Hepatocyte (in vitro differentiated cells): ENCODE data around the gene GNAO1.

ENCODE experiments used
- CTCF ChIP-seq: fragments of 200-600 bp; sonication (generic); IDR thresholded peaks from 2 replicates; pipeline ENCODE4 v1.5.1; 2016; ENCODE audit warnings: antibody characterized with exemption, mild to moderate bottlenecking; ENCODE audit not compliant: poor library complexity
- EZH2phosphoT487 ChIP-seq: fragments of 200-600 bp; sonication (generic); IDR thresholded peaks from one replicate; pipeline ENCODE4 v1.6.1; 2018; ENCODE audit warnings: antibody characterized with exemption, mild to moderate bottlenecking, low read depth, moderate library complexity; ENCODE audit not compliant: unreplicated experiment, severe bottlenecking

- TF ChIP-seq CTCF (no peak), EZH2phosphoT487 (no peak)
Measured at GRCh38 chr16:56295739-56296527, 104.6 kb downstream of the GNAO1 start.
